ENCODE results near the gene PIEZO1.
A peak's percentile ranks its signal among the peaks of the same experiment; 100 is the strongest.

PIEZO1 gene

DNA sequence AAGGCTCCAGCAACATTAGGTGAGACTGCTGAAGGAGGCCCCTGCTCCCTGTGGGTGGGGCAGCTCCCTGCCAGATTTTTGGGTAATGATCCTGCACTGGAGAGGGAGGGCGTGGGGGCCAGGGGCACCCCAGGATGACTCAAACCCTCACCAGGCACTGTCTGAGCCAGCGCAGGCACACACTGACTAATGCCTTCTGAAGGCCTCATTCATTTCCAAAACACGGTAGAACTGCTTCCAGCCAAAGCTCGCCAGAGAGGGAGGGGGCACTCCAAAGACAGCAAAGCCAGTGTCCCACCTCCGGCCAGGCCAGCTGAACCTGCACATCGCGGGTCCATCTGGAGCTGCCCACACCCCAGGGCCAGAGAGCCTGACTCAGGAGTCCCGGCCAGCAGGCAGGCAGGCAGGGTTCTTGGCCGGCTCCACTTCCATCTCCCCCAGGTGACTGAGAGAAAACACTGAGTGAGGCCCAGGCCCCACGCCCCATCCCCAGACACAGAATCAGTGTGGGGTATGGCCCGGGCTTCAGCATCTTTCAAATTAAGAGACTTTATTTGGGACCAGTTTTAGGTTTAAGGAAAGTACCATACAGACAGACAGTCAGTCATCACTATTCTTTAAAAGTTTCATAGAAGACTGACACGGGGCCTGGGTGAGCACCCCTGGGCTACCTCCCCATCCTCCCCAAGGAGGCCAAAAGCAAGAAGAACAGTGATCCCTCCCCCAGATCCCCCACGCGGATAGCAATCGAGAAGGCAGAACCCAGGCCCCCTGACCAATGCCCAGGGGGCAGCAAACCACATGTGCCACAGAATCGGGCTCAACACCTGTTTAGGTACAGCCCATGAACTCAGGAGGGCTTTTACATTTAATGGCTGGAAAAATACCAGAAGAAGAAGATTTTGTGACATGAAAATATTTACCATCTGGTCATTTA, 2.3 kb downstream of the PIEZO1 start:
- peak overlapping the region; percentile 54 to 76 (median 76) for H3K4me3 Mint-ChIP-seq
- peaks cover 31% of the 10 kb centered on the region for H3K4me1 Mint-ChIP-seq
- TF ChIP-seq, protein P1, sequence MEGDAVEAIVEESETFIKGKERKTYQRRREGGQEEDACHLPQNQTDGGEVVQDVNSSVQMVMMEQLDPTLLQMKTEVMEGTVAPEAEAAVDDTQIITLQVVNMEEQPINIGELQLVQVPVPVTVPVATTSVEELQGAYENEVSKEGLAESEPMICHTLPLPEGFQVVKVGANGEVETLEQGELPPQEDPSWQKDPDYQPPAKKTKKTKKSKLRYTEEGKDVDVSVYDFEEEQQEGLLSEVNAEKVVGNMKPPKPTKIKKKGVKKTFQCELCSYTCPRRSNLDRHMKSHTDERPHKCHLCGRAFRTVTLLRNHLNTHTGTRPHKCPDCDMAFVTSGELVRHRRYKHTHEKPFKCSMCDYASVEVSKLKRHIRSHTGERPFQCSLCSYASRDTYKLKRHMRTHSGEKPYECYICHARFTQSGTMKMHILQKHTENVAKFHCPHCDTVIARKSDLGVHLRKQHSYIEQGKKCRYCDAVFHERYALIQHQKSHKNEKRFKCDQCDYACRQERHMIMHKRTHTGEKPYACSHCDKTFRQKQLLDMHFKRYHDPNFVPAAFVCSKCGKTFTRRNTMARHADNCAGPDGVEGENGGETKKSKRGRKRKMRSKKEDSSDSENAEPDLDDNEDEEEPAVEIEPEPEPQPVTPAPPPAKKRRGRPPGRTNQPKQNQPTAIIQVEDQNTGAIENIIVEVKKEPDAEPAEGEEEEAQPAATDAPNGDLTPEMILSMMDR (IDR thresholded peaks at IDR 0.05; ENCODE audit: unreplicated experiment in 3 of 3): no peak
- H3K9me3 Mint-ChIP-seq: no peaks in the 10 kb centered on the region
- peak overlapping the region; percentile 1 to 39 (median 17) for H3K27ac Mint-ChIP-seq
- H3K36me3 Mint-ChIP-seq (ENCODE audit: low read depth): no peaks in the 10 kb centered on the region
- peaks cover 56% of the 10 kb centered on the region for H3K27me3 Mint-ChIP-seq (ENCODE audit: low read depth)

DNA sequence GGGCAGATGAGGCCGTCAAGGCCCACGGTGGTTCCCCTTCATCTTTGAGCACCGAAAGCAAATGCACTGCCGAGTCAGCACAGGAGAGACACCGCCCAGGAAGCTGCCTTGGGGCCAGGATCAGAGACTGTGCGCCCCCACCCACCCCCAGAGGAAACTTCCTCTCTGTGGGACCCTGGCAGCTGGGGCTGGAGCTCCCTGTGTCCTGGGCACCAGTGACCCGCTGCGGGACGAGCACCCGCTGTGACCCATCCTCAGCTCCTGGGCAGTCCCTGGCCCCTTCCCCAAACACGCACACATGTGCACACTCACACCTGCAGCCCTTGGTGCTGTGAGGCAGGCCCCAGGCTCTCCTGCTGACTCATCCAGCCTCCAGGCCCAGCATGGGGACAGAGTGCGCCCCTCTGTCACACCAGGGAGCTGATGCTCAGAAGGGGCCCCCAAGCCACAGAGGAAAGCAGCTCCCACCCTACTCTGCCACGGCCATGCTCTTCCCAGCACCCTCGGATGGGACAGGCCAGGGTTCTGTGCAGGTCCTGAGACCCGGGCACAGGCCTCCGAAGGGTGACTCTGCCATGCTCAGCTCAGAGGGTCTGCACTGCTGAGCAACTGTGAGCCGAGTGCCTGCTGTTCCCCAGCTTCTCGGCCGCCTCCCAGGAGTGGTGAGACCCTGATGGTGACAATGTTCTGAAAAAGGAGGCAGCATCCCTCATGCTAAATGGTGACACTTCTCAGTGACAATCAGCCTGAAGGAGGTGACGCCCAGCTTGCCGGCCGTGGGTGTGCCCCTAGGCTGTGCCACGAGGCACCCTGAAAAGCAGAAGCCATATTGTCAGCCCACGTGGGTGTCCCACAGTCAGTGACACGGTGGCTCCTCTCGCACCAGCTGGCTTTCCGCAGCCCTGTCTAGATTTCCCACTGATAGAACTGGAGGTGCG, 3.6 kb downstream of the PIEZO1 start:
- Mint-ChIP-seq H3K27me3 (ENCODE audit: low read depth) (peaks cover 53% of the 10 kb centered on the region), H3K9me3 (no peaks in the 10 kb centered on the region), H3K36me3 (ENCODE audit: low read depth) (no peaks in the 10 kb centered on the region), H3K27ac (no peak overlapping the region), H3K4me3 (peak overlapping the region in 1 of 3 experiments; percentile 6), H3K4me1 (peaks cover 35% of the 10 kb centered on the region)
- TF ChIP-seq, protein P1 (IDR thresholded peaks at IDR 0.05; ENCODE audit: unreplicated experiment in 3 of 3): no peak

DNA sequence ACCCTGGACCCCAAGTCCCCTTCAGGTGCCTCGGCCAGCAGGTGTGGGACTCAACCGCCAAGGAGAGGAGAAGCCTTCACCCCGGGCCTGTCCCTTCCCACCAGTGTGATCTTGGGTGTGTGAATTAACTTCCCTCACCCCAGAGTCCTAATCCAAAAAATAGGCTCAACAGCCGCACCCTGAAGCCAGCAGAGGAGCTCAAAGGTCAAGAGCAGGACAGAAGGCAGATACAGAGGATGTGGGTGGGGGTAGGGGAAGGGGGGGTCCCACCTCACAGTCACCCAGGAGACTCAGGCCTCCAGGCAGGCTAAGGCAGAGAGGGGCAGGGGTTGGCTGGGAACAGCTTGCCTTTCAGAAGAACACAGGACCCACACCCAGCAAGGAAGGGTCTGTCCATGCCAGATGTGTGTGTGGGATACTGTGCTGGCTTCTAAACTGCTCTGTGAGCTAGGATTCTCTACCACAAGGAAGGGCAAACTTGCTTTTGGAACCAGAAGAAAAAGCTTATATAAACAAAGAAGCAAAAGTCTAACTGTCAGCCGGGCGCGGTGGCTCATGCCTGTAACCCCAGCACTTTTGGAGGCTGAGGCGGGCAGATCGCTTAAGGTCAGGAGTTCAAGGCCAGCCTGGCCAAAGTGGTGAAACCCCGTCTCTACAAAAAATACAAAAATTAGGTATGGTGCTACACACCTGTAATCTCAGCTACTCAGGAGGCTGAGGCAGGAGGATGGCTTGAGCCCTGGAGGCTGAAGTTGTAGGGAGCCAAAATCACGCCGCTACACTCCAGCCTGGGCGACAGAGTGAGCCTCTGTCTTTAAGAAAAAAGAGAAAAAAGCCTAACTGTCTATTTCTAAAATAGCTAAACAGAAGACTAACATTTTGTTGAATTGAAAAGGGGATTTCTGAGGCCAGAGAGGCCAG, 4.6 kb downstream of the PIEZO1 start:
- TF ChIP-seq, protein P1 (IDR thresholded peaks at IDR 0.05; ENCODE audit: unreplicated experiment in 3 of 3): no peak
- peak overlapping the region in 2 of 3 experiments; percentile 19 to 26 for H3K27ac Mint-ChIP-seq
- H3K4me3 Mint-ChIP-seq: peak overlapping the region in 1 of 3 experiments; percentile 6
- H3K36me3 Mint-ChIP-seq (ENCODE audit: low read depth): no peaks in the 10 kb centered on the region
- H3K27me3 Mint-ChIP-seq (ENCODE audit: low read depth): peaks cover 58% of the 10 kb centered on the region
- peaks cover 35% of the 10 kb centered on the region for H3K4me1 Mint-ChIP-seq
- H3K9me3 Mint-ChIP-seq: no peaks in the 10 kb centered on the region

DNA sequence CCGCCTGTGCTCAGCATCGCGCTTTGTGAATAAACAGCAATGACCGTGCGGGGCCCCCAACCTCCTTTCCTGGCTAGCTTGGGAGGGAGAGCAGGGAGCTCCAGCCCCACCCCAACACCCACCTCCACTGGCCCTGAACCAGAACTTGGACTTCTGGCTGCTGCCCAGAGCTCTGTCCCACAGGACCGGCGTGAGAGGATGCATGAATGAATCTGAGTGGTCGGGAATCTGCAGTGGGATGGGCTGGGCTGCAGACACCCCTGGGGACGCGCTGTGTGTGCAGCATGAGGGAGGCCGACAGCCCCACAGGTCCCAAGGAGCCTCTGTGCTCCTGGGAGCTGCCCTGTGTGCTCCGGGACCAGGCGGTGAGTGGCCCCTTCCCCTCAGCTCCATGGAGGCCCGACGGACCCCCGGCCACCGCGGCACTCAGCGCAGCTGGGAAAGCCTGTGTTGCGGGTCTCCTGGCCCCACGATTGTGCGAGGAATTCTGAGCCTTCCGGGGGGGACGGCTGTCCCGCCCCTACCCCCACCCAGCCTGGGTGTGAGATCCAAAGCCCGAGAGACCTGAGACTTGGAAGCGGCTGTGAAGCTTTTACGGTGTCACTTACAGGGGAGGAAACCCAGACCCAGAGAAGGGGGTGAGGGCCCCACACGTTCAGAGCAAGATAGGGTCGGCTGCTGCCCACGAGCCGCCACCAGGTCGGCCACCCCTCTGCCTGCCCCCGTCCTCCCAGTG, 5.4 kb downstream of the PIEZO1 start:
- H3K4me1 Mint-ChIP-seq: peaks cover 35% of the 10 kb centered on the region
- H3K4me3 Mint-ChIP-seq: peak overlapping the region in 1 of 3 experiments; percentile 42
- H3K9me3 Mint-ChIP-seq: no peaks in the 10 kb centered on the region
- H3K27me3 Mint-ChIP-seq (ENCODE audit: low read depth): peaks cover 62% of the 10 kb centered on the region
- no peaks in the 10 kb centered on the region for H3K36me3 Mint-ChIP-seq (ENCODE audit: low read depth)
- TF ChIP-seq, protein P1 (IDR thresholded peaks at IDR 0.05; ENCODE audit: unreplicated experiment in 3 of 3): no peak
- H3K27ac Mint-ChIP-seq: peak overlapping the region in 2 of 3 experiments; percentile 19 to 39

All from nephron (organoid).